Neural cell (in vitro differentiated cells): ENCODE data around the gene SMIM13. TPM values are rescaled to one million over a fixed set of nuclear protein-coding genes. Genes with fewer than 3 reads are reported as not detected.

Experiments used
- H2AFZ ChIP-seq: fragments of 200-600, 300-800 bp; sonication (generic), shearing (Covaris generic); 2 replicates; pipeline ENCODE4 v1.6.0; 2014; ENCODE audit warnings: low read depth, mild to moderate bottlenecking, antibody characterized with exemption, low read length, moderate library complexity
- H3F3A ChIP-seq: fragments of 200-600 bp; shearing (Covaris generic); 2 replicates; pipeline ENCODE4 v1.6.1; 2016; ENCODE audit warnings: mild to moderate bottlenecking, moderate library complexity, mixed read lengths, antibody characterized with exemption, low read length; ENCODE audit not compliant: insufficient read depth, poor library complexity, severe bottlenecking
- H3K27ac ChIP-seq: fragments of 200-600, 300-800 bp; sonication (generic), shearing (Covaris generic); 2 replicates; pipeline ENCODE4 v1.5.1; 2014; ENCODE audit warnings: mild to moderate bottlenecking, low read length, moderate library complexity
- H3K27me3 ChIP-seq: fragments of 300-800, 200-600 bp; sonication (generic), shearing (Covaris generic); 2 replicates; pipeline ENCODE4 v1.6.0; 2014; ENCODE audit warnings: mild to moderate bottlenecking, low read depth, low read length, moderate library complexity; ENCODE audit not compliant: insufficient read depth
- H3K36me3 ChIP-seq: fragments of 300-800, 200-600 bp; sonication (generic), shearing (Covaris generic); 2 replicates; pipeline ENCODE4 v1.5.1; 2014; ENCODE audit warnings: mild to moderate bottlenecking, antibody characterized with exemption, low read length, moderate library complexity; ENCODE audit not compliant: insufficient read depth
- H3K4me2 ChIP-seq: fragments of 300-800, 200-600 bp; sonication (generic), shearing (Covaris generic); 2 replicates; pipeline ENCODE4 v1.6.0; 2014; ENCODE audit warnings: mild to moderate bottlenecking, low read length
- H3K4me3 ChIP-seq: fragments of 300-800, 200-600 bp; sonication (generic), shearing (Covaris generic); 2 replicates; pipeline ENCODE4 v1.5.1; 2014; ENCODE audit warnings: mild to moderate bottlenecking, low read length, moderate library complexity
- H3K79me2 ChIP-seq: fragments of 200-600 bp; shearing (Covaris generic); replicated peaks from 2 replicates; pipeline ENCODE4 v1.6.0; 2014; ENCODE audit warnings: mild to moderate bottlenecking, low read length, moderate library complexity; ENCODE audit not compliant: insufficient read depth
- H3K9ac ChIP-seq: fragments of 300-800, 200-600 bp; sonication (generic), shearing (Covaris generic); 2 replicates; pipeline ENCODE4 v1.6.1; 2016; ENCODE audit warnings: mild to moderate bottlenecking, low read length, mixed read lengths
- H3K9me2 ChIP-seq: fragments of 200-600 bp; shearing (Covaris generic); 2 replicates; pipeline ENCODE4 v1.6.1; 2016; ENCODE audit warnings: mild to moderate bottlenecking, low read length, mixed read lengths; ENCODE audit not compliant: insufficient read depth
- H3K9me3 ChIP-seq: fragments of 200-600, 300-800 bp; sonication (generic), shearing (Covaris generic); 2 replicates; pipeline ENCODE4 v1.6.1; 2016; ENCODE audit warnings: mild to moderate bottlenecking, mixed run types, low read length, moderate library complexity, mixed read lengths
- H4K20me1 ChIP-seq: fragments of 200-600 bp; shearing (Covaris generic); 2 replicates; pipeline ENCODE4 v1.6.1; 2016; ENCODE audit warnings: mild to moderate bottlenecking, mixed run types; ENCODE audit not compliant: insufficient read depth
- CTCF ChIP-seq: fragments of 450-650 bp; IDR thresholded peaks from 2 replicates; pipeline ENCODE4 v1.5.1; 2014; ENCODE audit warnings: antibody characterized with exemption, mild to moderate bottlenecking, moderate library complexity; ENCODE audit not compliant: poor library complexity, severe bottlenecking
- EP300 ChIP-seq: fragments of 450-650 bp; conservative IDR thresholded peaks from 2 replicates; pipeline ENCODE4 v1.6.1; 2014; ENCODE audit warnings: antibody characterized with exemption, mild to moderate bottlenecking, moderate library complexity; ENCODE audit not compliant: poor library complexity, severe bottlenecking
- EZH2 ChIP-seq: fragments of 200-600, 300-800 bp; shearing (Covaris generic), sonication (generic); IDR thresholded peaks from 2 replicates; pipeline ENCODE4 v1.6.1; 2014; ENCODE audit warnings: antibody characterized with exemption, low read length, borderline replicate concordance, mild to moderate bottlenecking; ENCODE audit not compliant: insufficient read depth, poor library complexity, severe bottlenecking
- MXI1 ChIP-seq: fragments of 450-650 bp; conservative IDR thresholded peaks from 2 replicates; pipeline ENCODE4 v1.6.1; 2014; ENCODE audit warnings: antibody characterized with exemption, mild to moderate bottlenecking; ENCODE audit not compliant: poor library complexity, severe bottlenecking
- POLR2AphosphoS5 ChIP-seq: IDR thresholded peaks from 2 replicates; pipeline ENCODE4 v1.6.1; 2012
- RAD21 ChIP-seq: fragments of 450-650 bp; conservative IDR thresholded peaks from 2 replicates; pipeline ENCODE4 v1.6.1; 2014; ENCODE audit warnings: antibody characterized with exemption, mild to moderate bottlenecking, moderate library complexity
- REST ChIP-seq: IDR thresholded peaks from 2 replicates; pipeline ENCODE4 v1.6.1; 2012; ENCODE audit warnings: borderline replicate concordance
- SMC3 ChIP-seq: fragments of 450-650 bp; conservative IDR thresholded peaks from 2 replicates; pipeline ENCODE4 v1.6.1; 2014; ENCODE audit warnings: antibody characterized with exemption, mild to moderate bottlenecking, moderate library complexity; ENCODE audit not compliant: poor library complexity
- TAF1 ChIP-seq: IDR thresholded peaks from 2 replicates; pipeline ENCODE4 v1.6.1; 2012; ENCODE audit warnings: low read depth
- polyA plus RNA-seq: library from polyadenylated mRNA; depleted of rRNA; stranded (reverse); fragments of >200 nt; gene quantifications from 2 replicates; pipeline ENCODE4 v1.2.3, GENCODE V29; 2014

The SMIM13 gene
- polyA plus RNA-seq, 1 donor from 2014 or later: 51.0 TPM

GRCh38 chr6:11096109-11096508, 2.5 kb downstream of the SMIM13 start:
- H3K79me2 ChIP-seq: peaks cover 34% of the 10 kb centered on the region
- no peaks in the 10 kb centered on the region for H3K27me3 ChIP-seq
- no peaks in the 10 kb centered on the region for H3K9me2 ChIP-seq
- TF ChIP-seq CTCF (no peak), EP300 (no peak), EZH2 (no peak), POLR2AphosphoS5 (no peak), REST (no peak), TAF1 (no peak), SMC3 (no peak), RAD21 (no peak), MXI1 (no peak)
- H3K4me2 ChIP-seq: peak overlapping the region; percentile 46
- no peak overlapping the region for H3K27ac ChIP-seq
- no peaks in the 10 kb centered on the region for H4K20me1 ChIP-seq
- H3K4me3 ChIP-seq: peak overlapping the region; percentile 97
- no peaks in the 10 kb centered on the region for H3K36me3 ChIP-seq
- no peak overlapping the region for H3K9ac ChIP-seq
- no peak overlapping the region for H2AFZ ChIP-seq
- peaks cover 1% of the 10 kb centered on the region for H3K9me3 ChIP-seq
- peaks cover 9% of the 10 kb centered on the region for H3F3A ChIP-seq

DNA sequence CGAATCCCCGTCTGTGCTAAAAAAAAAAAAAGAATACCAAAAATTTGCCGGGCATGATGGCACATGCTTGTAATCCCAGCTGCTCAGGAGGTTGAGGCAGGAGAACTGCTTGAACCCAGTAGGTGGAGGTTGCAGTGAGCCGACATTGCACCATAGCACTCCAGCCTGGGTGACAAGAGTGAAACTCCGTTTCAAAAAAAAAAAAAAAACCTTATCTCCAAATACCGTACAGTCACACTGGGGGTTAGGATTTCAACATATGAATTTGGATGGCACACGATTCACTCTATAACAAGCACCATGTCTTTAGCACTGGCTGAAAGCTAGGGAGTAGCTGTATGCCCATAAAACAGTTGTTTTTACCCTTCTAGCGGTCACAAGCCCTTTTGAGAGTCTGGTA, 3.8 kb downstream of the SMIM13 start:
- H3K27me3 ChIP-seq: no peaks in the 10 kb centered on the region
- no peak overlapping the region for H3K9ac ChIP-seq
- TF ChIP-seq REST (no peak), MXI1 (no peak), RAD21 (no peak), EZH2 (no peak), TAF1 (no peak), SMC3 (no peak), POLR2AphosphoS5 (no peak), CTCF (no peak), EP300 (no peak)
- H2AFZ ChIP-seq: no peak overlapping the region
- peaks cover 44% of the 10 kb centered on the region for H3K79me2 ChIP-seq
- no peak overlapping the region for H3K4me3 ChIP-seq
- peaks cover 4% of the 10 kb centered on the region for H3K9me3 ChIP-seq
- peaks cover 9% of the 10 kb centered on the region for H3F3A ChIP-seq
- H3K36me3 ChIP-seq: no peaks in the 10 kb centered on the region
- no peaks in the 10 kb centered on the region for H4K20me1 ChIP-seq
- H3K4me2 ChIP-seq: no peak overlapping the region
- H3K9me2 ChIP-seq: no peaks in the 10 kb centered on the region
- no peak overlapping the region for H3K27ac ChIP-seq
